Kidney (tissue), 14 donors: Measurements from ENCODE around the gene NEK11. TPM values are rescaled to one million over a fixed set of nuclear protein-coding genes. Genes with fewer than 3 reads are reported as not detected.

Experiments used
- DNase-seq, 5 donors: peaks; one replicate each; pipeline ENCODE4 v3.0.0-alpha.2; 2013 to 2020
- FAIRE-seq: peaks from 2 replicates; lab custom pipeline; 2012; peaks lifted over from hg19 to GRCh38; lab: Jason Lieb, UNC
- H3K27ac ChIP-seq, 2 donors: one replicate each; pipeline ENCODE4 v1.7.0; 2013; ENCODE audit warnings: low read depth in 2 of 2, low read length in 2 of 2, inconsistent platforms in 1 of 2
- H3K27me3 ChIP-seq: one replicate; pipeline ENCODE4 v1.7.1; 2013; ENCODE audit warnings: low read length, inconsistent platforms; ENCODE audit not compliant: control insufficient read depth, insufficient read depth
- H3K36me3 ChIP-seq, 3 donors: one replicate each; pipeline versions ENCODE4 v1.7.0 to v1.7.1; 2013; ENCODE audit warnings: low read length in 3 of 3, control low read depth in 1 of 3, inconsistent platforms in 1 of 3; ENCODE audit not compliant: insufficient read depth in 3 of 3, control insufficient read depth in 2 of 3
- H3K4me1 ChIP-seq, 3 donors: one replicate each; pipeline versions ENCODE4 v1.7.0 to v1.7.1; 2013; ENCODE audit warnings: low read length in 3 of 3, inconsistent platforms in 1 of 3, low read depth in 1 of 3; ENCODE audit not compliant: control insufficient read depth in 2 of 3, insufficient read depth in 2 of 3
- H3K4me3 ChIP-seq, 3 donors: one replicate each; pipeline versions ENCODE4 v1.7.0 to v1.8.1; 2013; ENCODE audit warnings: low read length in 3 of 3, control low read depth in 1 of 3, inconsistent platforms in 1 of 3
- H3K9ac ChIP-seq, 3 donors: one replicate each; pipeline versions ENCODE4 v1.7.0 to v1.7.1; 2013; ENCODE audit warnings: low read length in 3 of 3, control low read depth in 1 of 3, inconsistent platforms in 1 of 3
- H3K9me3 ChIP-seq, 3 donors: one replicate each; pipeline versions ENCODE4 v1.7.0 to v1.7.1; 2013; ENCODE audit warnings: low read length in 3 of 3, control low read depth in 1 of 3, inconsistent platforms in 1 of 3; ENCODE audit not compliant: control insufficient read depth in 2 of 3, insufficient read depth in 1 of 3
- CTCF ChIP-seq: IDR thresholded peaks from 3 replicates; pipeline ENCODE4 v1.5.1; 2012; ENCODE audit warnings: mild to moderate bottlenecking, moderate library complexity, borderline replicate concordance; ENCODE audit not compliant: insufficient read depth; ENCODE audit errors: extremely low read depth
- intact Hi-C: fragments of 100-400 bp; cut with DNase I; formaldehyde crosslinking; loops from one replicate; pipeline ENCODE4 v1.11.1; 2022
- polyA plus RNA-seq: library from polyadenylated mRNA; stranded (reverse); fragments of 350-450 nt; fragmentation: Illumina TruSeq; extraction: RNeasy Lipid Tissue Mini Kit (QIAGEN cat#74804); gene quantifications from one replicate; pipeline ENCODE4 v1.2.3, GENCODE V29; 2014; ENCODE audit warnings: low read depth, low replicate concordance; ENCODE audit not compliant: insufficient read depth
- total RNA-seq: library from RNA; stranded (reverse); fragmentation: NEBNext Ultra II Directional; extraction: Animal tissue kit (Norgen Biotek cat#: 25700); gene quantifications from one replicate; pipeline ENCODE4 v1.2.1, GENCODE V29; 2021
- donor health status: control.
- donor health status: control.
- donor health status: control.
- donor health status: control.
- donor health status: control.
- donor health status: DM: yes; HTN: yes; CAD: no.
- donor health status: Normal renal cell carcinoma (clear cell type).

Gene NEK11
- total and polyA plus RNA-seq, 2 donors from 2014 or later = 7.9 to 13.2 TPM

- Histone ChIP-seq H3K9me3 (no peaks in the 10 kb centered on the region), H3K9ac (no peak overlapping the region), H3K4me3 (no peak overlapping the region), H3K36me3 (no peaks in the 10 kb centered on the region), H3K27me3 (no peaks in the 10 kb centered on the region), H3K27ac (no peak overlapping the region), H3K4me1 (no peaks in the 10 kb centered on the region)
- FAIRE-seq (no peak), DNase-seq (no peak)
- TF ChIP-seq CTCF = no peak
- intact Hi-C loops = no loop called here
Measured at GRCh38 chr3:131223373-131224289, 197.0 kb downstream of the NEK11 start.

GRCh38 chr3:131224886-131225550 is 198.3 kb downstream of the NEK11 start:
- DNase-seq = no peak
- no peaks in the 10 kb centered on the region for H3K27me3 ChIP-seq
- intact Hi-C loops = no loop called here
- H3K9ac ChIP-seq = no peak overlapping the region
- no peaks in the 10 kb centered on the region for H3K9me3 ChIP-seq
- no peaks in the 10 kb centered on the region for H3K4me1 ChIP-seq
- TF ChIP-seq CTCF = no peak
- FAIRE-seq = no peak
- H3K4me3 ChIP-seq = no peak overlapping the region
- H3K27ac ChIP-seq = no peak overlapping the region
- no peaks in the 10 kb centered on the region for H3K36me3 ChIP-seq

GRCh38 chr3:131228522-131228921 is 201.8 kb downstream of the NEK11 start:
- H3K4me1 ChIP-seq = no peaks in the 10 kb centered on the region
- no peak overlapping the region for H3K4me3 ChIP-seq
- FAIRE-seq = no peak
- H3K27me3 ChIP-seq = no peaks in the 10 kb centered on the region
- intact Hi-C loops = no loop called here
- H3K36me3 ChIP-seq = no peaks in the 10 kb centered on the region
- no peak for DNase-seq
- TF ChIP-seq CTCF = no peak
- no peaks in the 10 kb centered on the region for H3K9me3 ChIP-seq
- H3K9ac ChIP-seq = no peak overlapping the region
- no peak overlapping the region for H3K27ac ChIP-seq
